HG02588 (cell line): ENCODE data around the gene ASAH2B.

Source experiments
- ATAC-seq: cut with Tn5 transposase; IDR thresholded peaks from one replicate; pipeline ENCODE4 v1.9.1; 2021; ENCODE audit warnings: mild to moderate bottlenecking, moderate library complexity; ENCODE audit not compliant: unreplicated experiment

Gene ASAH2B

GRCh38 chr10:50796693-50797092 lies 57.0 kb downstream of the ASAH2B start:
- ATAC-seq, result no peak

- no peak for ATAC-seq
Measured at GRCh38 chr10:50798297-50798696, 58.6 kb downstream of the ASAH2B start.

- no peak for ATAC-seq
Measured at GRCh38 chr10:50799595-50799994, 59.9 kb downstream of the ASAH2B start.

- no peak for ATAC-seq
Measured at GRCh38 chr10:50805981-50806622, 66.4 kb downstream of the ASAH2B start.

GRCh38 chr10:50807851-50808776 lies 68.4 kb downstream of the ASAH2B start:
- no peak for ATAC-seq
